HFFc6 (cell line): Measurements from ENCODE around the gene LCA5L. TPM values are rescaled to one million over a fixed set of nuclear protein-coding genes. Genes with fewer than 3 reads are reported as not detected.
"Not testable (repeated sequence)": the region's sequence is repeated elsewhere in the genome, so short reads cannot be mapped to it uniquely, and the experiment has no call there.

Source experiments
- DNase-seq: peaks from one replicate; pipeline ENCODE4 v3.0.0-alpha.2; 2018
- H3K27ac Mint-ChIP-seq: 2 replicates; pipeline ENCODE4 v1.8.0; 2020; ENCODE audit warnings: mild to moderate bottlenecking, mixed read lengths
- H3K27me3 Mint-ChIP-seq: 2 replicates; pipeline ENCODE4 v1.8.0; 2021; ENCODE audit warnings: mild to moderate bottlenecking, moderate library complexity, mixed read lengths; ENCODE audit not compliant: insufficient read depth
- H3K36me3 Mint-ChIP-seq: 2 replicates; pipeline ENCODE4 v1.8.0; 2021; ENCODE audit warnings: low read depth, mixed read lengths
- H3K4me1 Mint-ChIP-seq: 2 replicates; pipeline ENCODE4 v1.8.0; 2020; ENCODE audit warnings: low read depth, mixed read lengths
- H3K4me3 Mint-ChIP-seq: 2 replicates; pipeline ENCODE4 v1.8.0; 2020; ENCODE audit warnings: mild to moderate bottlenecking, moderate library complexity, mixed read lengths
- H3K9me3 Mint-ChIP-seq: 2 replicates; pipeline ENCODE4 v1.8.0; 2020; ENCODE audit warnings: mild to moderate bottlenecking, mixed read lengths
- total RNA-seq, 6 experiments: library from RNA; stranded (reverse); fragmentation: NEBNext Ultra II Directional; extraction: Animal tissue kit (Norgen Biotek cat#: 25700); gene quantifications; 2 replicates in 1 of 6; 3 replicates in 5 of 6; pipeline ENCODE4 v1.2.3, GENCODE V29; 2021
- TF ChIP-seq, protein P1 (sequence below): fragments of 200-600 bp; sonication (generic); IDR thresholded peaks from 2 replicates; pipeline ENCODE4 v1.5.0; 2021; ENCODE audit warnings: antibody characterized with exemption, mild to moderate bottlenecking

The LCA5L gene
- total RNA-seq, 6 experiments from 2014 or later = 0.73 to 1.4 (median 0.86) TPM

DNA sequence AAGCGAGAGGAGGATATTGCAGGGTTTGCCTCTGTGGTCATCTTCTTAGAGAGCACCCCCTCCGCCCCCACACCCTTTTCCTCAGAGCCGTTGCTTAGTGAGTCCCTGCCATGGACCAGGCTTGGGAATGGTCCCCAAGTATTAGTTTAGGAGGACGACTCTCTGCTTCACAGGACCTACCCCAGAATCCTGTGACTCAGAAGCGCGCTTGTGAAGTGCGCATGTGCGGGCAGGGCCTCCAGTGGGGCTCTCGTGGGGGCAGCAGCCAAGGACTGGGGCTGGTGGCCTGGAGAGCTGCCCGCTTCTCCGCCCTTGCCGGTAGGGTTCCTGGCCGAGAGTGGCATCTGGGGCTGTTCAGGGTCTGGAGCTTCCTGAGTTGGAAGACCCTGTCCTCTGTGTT is 59.4 kb downstream of the LCA5L start:
- Mint-ChIP-seq H3K27ac (peak overlapping the region; percentile 59), H3K36me3 (peaks cover 5% of the 10 kb centered on the region; the same call in 1 of the 2 replicates), H3K9me3 (no peaks in the 10 kb centered on the region), H3K4me3 (peak overlapping the region; percentile 66; the same call in 1 of the 2 replicates), H3K4me1 (peaks cover 48% of the 10 kb centered on the region), H3K27me3 (peaks cover 4% of the 10 kb centered on the region; the same call in 1 of the 2 replicates)
- TF ChIP-seq, protein P1, sequence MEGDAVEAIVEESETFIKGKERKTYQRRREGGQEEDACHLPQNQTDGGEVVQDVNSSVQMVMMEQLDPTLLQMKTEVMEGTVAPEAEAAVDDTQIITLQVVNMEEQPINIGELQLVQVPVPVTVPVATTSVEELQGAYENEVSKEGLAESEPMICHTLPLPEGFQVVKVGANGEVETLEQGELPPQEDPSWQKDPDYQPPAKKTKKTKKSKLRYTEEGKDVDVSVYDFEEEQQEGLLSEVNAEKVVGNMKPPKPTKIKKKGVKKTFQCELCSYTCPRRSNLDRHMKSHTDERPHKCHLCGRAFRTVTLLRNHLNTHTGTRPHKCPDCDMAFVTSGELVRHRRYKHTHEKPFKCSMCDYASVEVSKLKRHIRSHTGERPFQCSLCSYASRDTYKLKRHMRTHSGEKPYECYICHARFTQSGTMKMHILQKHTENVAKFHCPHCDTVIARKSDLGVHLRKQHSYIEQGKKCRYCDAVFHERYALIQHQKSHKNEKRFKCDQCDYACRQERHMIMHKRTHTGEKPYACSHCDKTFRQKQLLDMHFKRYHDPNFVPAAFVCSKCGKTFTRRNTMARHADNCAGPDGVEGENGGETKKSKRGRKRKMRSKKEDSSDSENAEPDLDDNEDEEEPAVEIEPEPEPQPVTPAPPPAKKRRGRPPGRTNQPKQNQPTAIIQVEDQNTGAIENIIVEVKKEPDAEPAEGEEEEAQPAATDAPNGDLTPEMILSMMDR = no peak
- no peak for DNase-seq

DNA sequence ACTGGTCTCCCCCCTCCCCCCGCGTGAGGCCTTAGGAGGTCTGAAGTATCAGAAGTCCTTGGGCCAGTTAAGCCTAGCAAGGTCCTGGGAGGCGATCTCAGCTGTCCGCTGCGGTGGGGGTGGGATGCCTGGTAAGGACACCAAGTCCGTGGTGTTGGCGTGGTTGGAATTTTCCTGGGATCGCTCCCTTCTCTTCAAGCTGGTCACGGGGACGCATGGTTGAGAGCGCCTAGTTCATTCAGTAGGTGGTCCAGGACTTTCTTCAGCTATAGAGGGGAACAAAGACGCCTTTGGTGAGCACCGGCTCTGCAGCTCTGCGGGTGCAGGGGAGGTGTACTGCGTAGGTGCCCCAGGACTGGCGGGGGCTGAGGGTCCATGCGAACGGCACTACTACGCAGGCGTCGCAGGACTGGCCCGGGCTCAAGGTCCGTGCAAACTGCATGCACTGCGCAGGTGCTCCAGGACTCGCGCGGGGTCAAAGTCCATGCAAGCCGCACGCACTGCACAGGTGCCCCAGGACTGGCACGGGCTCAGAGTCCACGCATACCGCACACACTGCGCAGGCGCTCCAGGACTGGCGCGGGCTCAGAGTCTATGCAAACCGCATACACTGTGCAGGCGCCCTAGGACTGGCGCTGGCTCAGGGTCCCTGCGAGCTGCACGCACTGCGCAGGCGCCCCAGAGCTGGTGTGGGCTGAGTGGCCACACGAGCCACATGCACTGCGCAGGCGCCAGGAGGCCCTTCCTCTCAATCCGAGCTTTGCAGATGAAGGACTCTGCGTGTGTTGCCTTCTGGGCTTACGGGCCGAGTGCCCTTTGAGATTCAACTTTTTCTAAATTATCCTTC is 60.1 kb downstream of the LCA5L start:
- Mint-ChIP-seq H3K27ac (peak overlapping the region; percentile 59), H3K36me3 (peaks cover 5% of the 10 kb centered on the region; the same call in 1 of the 2 replicates), H3K9me3 (no peaks in the 10 kb centered on the region), H3K27me3 (peaks cover 4% of the 10 kb centered on the region; the same call in 1 of the 2 replicates), H3K4me1 (peaks cover 54% of the 10 kb centered on the region), H3K4me3 (peak overlapping the region; percentile 66; the same call in 1 of the 2 replicates)
- DNase-seq = no peak
- TF ChIP-seq, protein P1 = no peak

DNA sequence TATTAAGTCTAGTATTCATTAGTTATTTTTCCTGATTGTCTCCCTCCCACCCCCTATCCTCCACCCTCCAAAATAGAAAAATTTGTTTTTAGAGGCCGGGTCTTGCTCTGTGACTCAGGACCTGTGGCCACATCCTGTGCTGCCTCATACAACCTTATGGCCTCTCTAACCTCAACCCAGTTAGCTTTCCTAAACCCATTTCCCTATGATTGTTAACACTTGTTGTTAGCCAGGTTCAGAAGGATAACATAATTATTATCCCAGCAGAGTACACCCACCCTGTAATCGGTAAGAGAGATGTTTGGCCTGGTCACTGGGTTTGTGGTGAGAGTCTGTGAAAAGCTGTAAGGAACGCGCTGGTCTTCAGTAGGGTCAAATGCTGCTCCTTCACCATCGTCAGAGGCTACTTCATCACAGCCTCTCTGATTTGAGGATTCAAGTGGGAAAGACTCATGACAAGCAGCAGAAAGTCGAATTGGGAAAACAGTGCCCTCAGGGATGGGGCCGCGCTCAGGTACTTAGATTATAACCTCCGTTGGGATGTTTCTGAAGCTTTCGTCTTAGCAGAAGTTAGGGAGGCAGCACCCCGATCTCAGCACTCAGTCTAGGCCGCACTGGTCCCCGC is 60.8 kb downstream of the LCA5L start:
- peak overlapping the region; percentile 22; the same call in 1 of the 2 replicates for H3K4me3 Mint-ChIP-seq
- peaks cover 4% of the 10 kb centered on the region; the same call in 1 of the 2 replicates for H3K27me3 Mint-ChIP-seq
- H3K27ac Mint-ChIP-seq = peak overlapping the region; percentile 70
- peaks cover 5% of the 10 kb centered on the region; the same call in 1 of the 2 replicates for H3K36me3 Mint-ChIP-seq
- no peaks in the 10 kb centered on the region for H3K9me3 Mint-ChIP-seq
- TF ChIP-seq, protein P1 = no peak
- DNase-seq = peak; percentile 28
- H3K4me1 Mint-ChIP-seq = peaks cover 54% of the 10 kb centered on the region

DNA sequence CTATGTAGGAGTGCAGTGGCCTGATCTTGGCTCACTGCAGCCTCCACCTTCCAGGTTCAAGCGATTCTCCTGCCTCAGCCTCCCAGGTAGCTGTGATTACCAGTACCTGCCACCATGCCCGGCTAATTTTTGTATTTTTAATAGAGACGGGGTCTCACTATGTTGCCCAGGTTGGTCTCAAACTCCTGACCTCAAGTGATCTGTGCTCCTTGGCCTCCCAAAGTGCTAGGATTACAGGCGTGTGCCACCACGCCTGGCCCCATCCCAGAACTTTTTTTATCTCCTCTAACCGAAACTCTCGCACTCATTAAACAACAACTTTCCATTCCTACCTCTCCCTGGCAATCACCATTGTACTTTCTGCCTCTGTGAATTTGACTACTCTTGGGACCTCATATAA is 63.5 kb downstream of the LCA5L start:
- Mint-ChIP-seq H3K27ac (peak overlapping the region; percentile 38), H3K4me1 (peaks cover 33% of the 10 kb centered on the region), H3K4me3 (peak overlapping the region; percentile 8)
- DNase-seq, H3K27me3 Mint-ChIP-seq, H3K9me3 Mint-ChIP-seq, H3K36me3 Mint-ChIP-seq: not testable (repeated sequence)

DNA sequence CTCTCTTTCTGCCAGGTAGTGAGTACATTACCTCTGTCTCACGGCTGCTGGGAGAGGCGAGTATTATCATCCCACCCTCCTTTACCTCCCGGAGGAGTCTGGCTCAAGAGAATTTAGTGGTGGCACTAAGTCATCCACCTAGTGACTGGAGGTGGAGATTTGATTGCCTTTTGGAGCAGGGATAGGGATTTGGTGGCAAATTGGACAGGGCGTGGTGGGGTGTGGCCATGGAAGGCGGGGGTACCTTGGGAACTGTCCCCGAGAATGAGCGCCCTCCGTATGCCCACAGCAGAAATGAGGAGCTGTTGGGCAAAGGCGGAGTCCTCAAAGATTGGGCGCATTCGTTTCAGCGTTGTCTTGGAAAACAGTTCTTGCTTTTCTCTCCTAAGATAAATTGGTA is 64.6 kb downstream of the LCA5L start:
- H3K36me3 Mint-ChIP-seq = peaks cover 5% of the 10 kb centered on the region; the same call in 1 of the 2 replicates
- H3K4me1 Mint-ChIP-seq = peaks cover 29% of the 10 kb centered on the region
- no peaks in the 10 kb centered on the region for H3K9me3 Mint-ChIP-seq
- DNase-seq = no peak
- H3K27me3 Mint-ChIP-seq = peaks cover 1% of the 10 kb centered on the region
- TF ChIP-seq, protein P1 = no peak
- H3K4me3 Mint-ChIP-seq = peak overlapping the region; percentile 97
- H3K27ac Mint-ChIP-seq = peak overlapping the region; percentile 99
